Thymus (tissue), 11 donors: Measurements from ENCODE around the gene LPCAT1. TPM values are rescaled to one million over a fixed set of nuclear protein-coding genes. Genes with fewer than 3 reads are reported as not detected.

Experiments
- DNase-seq, 9 donors: peaks; one replicate each; pipeline ENCODE4 v3.0.0-alpha.2; 2013; ENCODE audit warnings: low spot score in 9 of 9, low read depth in 6 of 9, missing footprints in 1 of 9
- H3K27ac ChIP-seq, 2 donors: one replicate each; pipeline ENCODE4 v1.5.1; 2013; ENCODE audit warnings: control low read depth in 1 of 2, low read depth in 1 of 2, low read length in 1 of 2, mild to moderate bottlenecking in 1 of 2, moderate library complexity in 1 of 2
- H3K27me3 ChIP-seq, 2 donors: one replicate each; pipeline ENCODE4 v1.5.1; 2013; ENCODE audit warnings: low read length in 1 of 2; ENCODE audit not compliant: control insufficient read depth in 2 of 2, insufficient read depth in 1 of 2
- H3K36me3 ChIP-seq, 2 donors: one replicate each; pipeline ENCODE4 v1.5.1; 2013; ENCODE audit warnings: low read length in 1 of 2, mild to moderate bottlenecking in 1 of 2, moderate library complexity in 1 of 2; ENCODE audit not compliant: control insufficient read depth in 2 of 2, insufficient read depth in 2 of 2
- H3K4me1 ChIP-seq, 2 donors: one replicate each; pipeline ENCODE4 v1.5.1; 2013; ENCODE audit warnings: low read length in 2 of 2; ENCODE audit not compliant: control insufficient read depth in 2 of 2, insufficient read depth in 2 of 2
- H3K4me3 ChIP-seq, 2 donors: one replicate each; pipeline ENCODE4 v1.5.1; 2013; ENCODE audit warnings: low read length in 2 of 2, control low read depth in 1 of 2, mild to moderate bottlenecking in 1 of 2
- H3K9me3 ChIP-seq, 2 donors: one replicate each; pipeline ENCODE4 v1.5.1; 2013; ENCODE audit warnings: low read length in 1 of 2, mild to moderate bottlenecking in 1 of 2; ENCODE audit not compliant: control insufficient read depth in 2 of 2, insufficient read depth in 1 of 2
- WGBS: extraction: QIAGEN DNeasy Blood & Tissue Kit; methylation state at CpG from one replicate; pipeline ENCODE4 v1.1.7; 2013; 5-methylcytosine and 5-hydroxymethylcytosine counted together
- polyA plus RNA-seq: library from polyadenylated mRNA; stranded (reverse); fragments of 200-250 nt; gene quantifications from one replicate; pipeline ENCODE4 v1.2.3, GENCODE V29; 2013
- total RNA-seq: library from RNA; stranded (reverse); fragments of 120-200 nt; gene quantifications from one replicate; pipeline ENCODE4 v1.2.4, GENCODE V29; 2013
- donor health status: healthy.

The LPCAT1 gene
- total and polyA plus RNA-seq, 2 donors: 16.8 to 50.5 TPM

- no peak for DNase-seq
- H3K36me3 ChIP-seq: peaks cover 12 to 37% of the 10 kb centered on the region in 2 donors
- H3K27me3 ChIP-seq: no peaks in the 10 kb centered on the region
- H3K27ac ChIP-seq: no peak overlapping the region
- WGBS: 98% methylated on average over 8 of the region's 8 CpGs
- H3K9me3 ChIP-seq: peaks cover 0 to 2% of the 10 kb centered on the region in 2 donors
- no peak overlapping the region for H3K4me3 ChIP-seq
- H3K4me1 ChIP-seq: no peaks in the 10 kb centered on the region
Measured at GRCh38 chr5:1471240-1471853, 52.4 kb downstream of the LPCAT1 start.

DNA sequence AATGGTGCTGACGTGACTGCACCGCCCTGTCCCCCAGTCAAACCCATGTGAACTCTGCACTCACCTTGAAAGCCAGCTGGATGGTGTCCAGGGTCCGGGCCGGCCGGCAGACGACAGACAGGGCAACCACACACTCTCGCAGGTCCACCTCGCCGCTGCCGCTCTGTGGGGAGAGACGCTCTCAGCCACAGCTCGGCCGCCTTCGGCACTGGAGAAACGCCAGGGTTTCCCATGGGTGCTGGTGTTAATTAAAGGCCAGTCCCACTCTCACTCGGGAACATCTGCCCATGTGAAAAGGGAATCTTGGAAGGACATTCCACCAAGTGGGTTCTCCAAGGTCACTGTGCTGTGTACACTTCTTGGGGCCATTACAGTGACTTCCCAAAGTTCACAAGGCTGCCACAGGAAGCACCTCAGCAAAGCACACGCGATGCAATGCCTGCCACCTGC lies 53.0 kb downstream of the LPCAT1 start:
- Histone ChIP-seq H3K27me3 (no peaks in the 10 kb centered on the region), H3K27ac (no peak overlapping the region), H3K4me3 (no peak overlapping the region), H3K9me3 (peaks cover 0 to 2% of the 10 kb centered on the region in 2 donors), H3K36me3 (peaks cover 7 to 36% of the 10 kb centered on the region in 2 donors), H3K4me1 (no peaks in the 10 kb centered on the region)
- 94% methylated on average over 18 of the region's 18 CpGs for WGBS
- DNase-seq: no peak

DNA sequence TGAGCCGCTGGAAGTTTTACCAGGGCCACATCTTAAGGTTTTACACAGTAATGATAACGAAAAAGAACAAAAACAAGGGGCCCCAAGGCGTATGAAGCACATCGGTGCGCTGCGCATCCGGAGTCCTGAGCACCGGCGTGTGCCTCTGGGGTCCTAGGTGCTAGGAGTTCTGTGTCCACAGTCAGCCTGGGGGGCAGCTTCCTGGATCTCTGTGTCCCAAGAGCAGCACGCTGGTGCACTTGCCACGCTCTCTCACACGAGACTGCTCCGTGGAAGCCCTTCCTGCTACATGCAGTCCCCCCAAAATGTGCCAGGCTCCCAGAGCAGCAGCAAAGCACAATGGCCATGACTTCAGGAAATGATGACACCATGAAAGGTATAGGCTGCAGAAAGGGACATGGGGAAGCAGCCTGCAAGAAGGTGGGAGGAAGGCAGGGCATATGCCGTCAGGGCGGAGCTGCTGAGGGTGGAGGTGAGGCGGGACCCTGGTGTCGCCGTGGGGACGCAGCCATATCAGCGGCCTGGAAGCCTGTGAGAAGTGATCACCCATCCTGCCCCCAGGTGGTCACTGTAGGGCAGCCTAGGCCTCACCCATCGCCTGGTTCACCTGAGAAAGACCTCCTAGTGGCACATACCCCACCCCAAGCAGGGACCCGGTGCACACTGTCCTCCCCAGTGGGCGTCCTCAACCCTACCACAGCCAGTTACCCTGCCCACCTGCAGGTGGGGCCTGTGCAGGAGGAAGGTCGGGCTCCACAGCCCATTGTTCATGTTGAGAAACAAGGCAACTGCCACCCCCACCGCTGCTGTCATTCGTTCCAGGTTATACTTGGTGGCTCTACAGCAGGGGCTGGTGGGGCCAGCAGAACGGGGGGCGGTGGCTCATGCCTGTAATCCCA lies 54.9 kb downstream of the LPCAT1 start:
- Histone ChIP-seq H3K36me3 (peaks cover 4 to 32% of the 10 kb centered on the region in 2 donors), H3K9me3 (peaks cover 0 to 7% of the 10 kb centered on the region in 2 donors), H3K4me1 (no peaks in the 10 kb centered on the region), H3K27me3 (no peaks in the 10 kb centered on the region), H3K27ac (no peak overlapping the region), H3K4me3 (no peak overlapping the region)
- no peak for DNase-seq
- 97% methylated on average over 28 of the region's 28 CpGs for WGBS

GRCh38 chr5:1468247-1468612 lies 55.5 kb downstream of the LPCAT1 start:
- no peaks in the 10 kb centered on the region for H3K4me1 ChIP-seq
- H3K27ac ChIP-seq: no peak overlapping the region
- no peaks in the 10 kb centered on the region for H3K27me3 ChIP-seq
- WGBS: 94% methylated on average over 15 of the region's 15 CpGs
- peaks cover 0 to 7% of the 10 kb centered on the region in 2 donors for H3K9me3 ChIP-seq
- H3K36me3 ChIP-seq: peaks cover 10 to 36% of the 10 kb centered on the region in 2 donors
- DNase-seq: peak in 2 of 9 donors; percentile 35
- H3K4me3 ChIP-seq: no peak overlapping the region

GRCh38 chr5:1467341-1468246 lies 56.2 kb downstream of the LPCAT1 start:
- DNase-seq: no peak
- Histone ChIP-seq H3K4me1 (no peaks in the 10 kb centered on the region), H3K27me3 (no peaks in the 10 kb centered on the region), H3K27ac (no peak overlapping the region), H3K4me3 (no peak overlapping the region), H3K9me3 (peaks cover 0 to 7% of the 10 kb centered on the region in 2 donors), H3K36me3 (peaks cover 12 to 40% of the 10 kb centered on the region in 2 donors)
- 97% methylated on average over 51 of the region's 51 CpGs for WGBS

DNA sequence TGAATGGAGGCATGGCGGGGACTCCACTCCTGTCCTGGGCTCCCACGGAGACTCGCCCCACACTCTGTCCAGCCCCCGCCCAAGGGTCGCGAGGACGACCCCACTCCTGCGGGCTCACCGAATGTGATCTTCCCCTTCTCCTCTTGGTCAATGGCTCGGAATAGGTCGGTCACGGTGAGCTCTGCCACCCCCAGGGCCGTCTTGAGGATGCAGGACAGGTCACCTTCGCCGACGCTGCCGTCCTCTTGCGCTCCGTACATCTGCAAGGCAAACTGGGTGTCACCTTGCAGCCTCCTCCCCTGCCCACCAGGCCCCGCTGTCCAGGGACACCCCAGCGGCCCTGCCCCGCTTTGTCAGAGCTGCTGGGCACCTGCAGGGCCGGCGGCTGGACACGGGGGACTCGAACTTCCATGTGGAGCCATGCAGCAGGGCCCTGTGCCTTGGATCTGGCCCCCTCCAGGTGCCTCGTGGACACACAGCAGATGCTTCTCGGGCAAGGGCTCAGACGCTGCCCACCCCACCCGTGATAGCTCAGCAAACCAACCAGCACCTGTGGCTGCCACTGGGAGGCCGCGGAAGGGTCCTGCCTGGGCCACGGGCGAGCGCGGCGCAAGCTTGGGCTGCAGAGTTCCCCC lies 57.0 kb downstream of the LPCAT1 start:
- Histone ChIP-seq H3K36me3 (peaks cover 20 to 46% of the 10 kb centered on the region in 2 donors), H3K27ac (no peak overlapping the region), H3K9me3 (peaks cover 0 to 7% of the 10 kb centered on the region in 2 donors), H3K4me1 (no peaks in the 10 kb centered on the region), H3K4me3 (no peak overlapping the region), H3K27me3 (no peaks in the 10 kb centered on the region)
- DNase-seq: no peak
- 96% methylated on average over 37 of the region's 37 CpGs for WGBS

DNA sequence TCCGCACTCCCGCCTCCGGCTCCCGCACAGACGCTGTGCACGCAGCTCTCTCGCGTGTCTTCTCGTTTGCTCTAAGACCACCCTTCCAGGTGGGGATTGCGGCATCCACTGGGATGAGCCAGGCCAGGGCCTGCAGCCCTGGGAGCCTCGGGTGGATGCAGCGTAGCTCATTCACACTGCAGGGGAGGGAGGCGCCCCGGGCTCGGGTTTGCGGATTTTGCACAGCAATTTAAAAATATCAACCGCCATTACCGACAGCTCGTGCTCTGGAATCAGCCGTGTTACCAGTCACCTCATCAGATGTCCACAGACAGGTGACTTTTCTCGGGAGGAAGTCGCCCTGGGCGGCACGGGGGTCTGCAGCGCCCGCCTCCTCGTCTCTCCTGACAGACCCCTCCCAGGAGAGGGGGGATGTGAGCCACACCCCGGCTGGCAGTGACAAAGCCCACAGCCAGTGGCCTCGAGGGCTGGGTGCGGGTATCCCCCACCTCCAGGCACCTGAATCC lies 57.7 kb downstream of the LPCAT1 start:
- Histone ChIP-seq H3K4me3 (no peak overlapping the region), H3K27ac (no peak overlapping the region), H3K36me3 (peaks cover 22 to 49% of the 10 kb centered on the region in 2 donors), H3K4me1 (no peaks in the 10 kb centered on the region), H3K9me3 (peaks cover 0 to 7% of the 10 kb centered on the region in 2 donors), H3K27me3 (no peaks in the 10 kb centered on the region)
- DNase-seq: no peak
- WGBS: 98% methylated on average over 30 of the region's 30 CpGs

GRCh38 chr5:1465117-1465516 lies 58.6 kb downstream of the LPCAT1 start:
- Histone ChIP-seq H3K27me3 (no peaks in the 10 kb centered on the region), H3K9me3 (peaks cover 0 to 7% of the 10 kb centered on the region in 2 donors), H3K27ac (no peak overlapping the region), H3K4me1 (peaks cover 0 to 3% of the 10 kb centered on the region in 2 donors), H3K36me3 (peaks cover 18 to 46% of the 10 kb centered on the region in 2 donors), H3K4me3 (no peak overlapping the region)
- DNase-seq: no peak
- WGBS: 98% methylated on average over 22 of the region's 22 CpGs
